Subcutaneous adipose tissue (tissue), 4 donors: Measurements from ENCODE around the gene POLE4. TPM values are rescaled to one million over a fixed set of nuclear protein-coding genes. Genes with fewer than 3 reads are reported as not detected.

Experiments used
- total RNA-seq, 4 donors: library from RNA; depleted of rRNA; stranded (reverse); fragments of >200 nt; gene quantifications; one replicate each; pipeline ENCODE4 v1.1.0, GENCODE V29; 2016
- TF ChIP-seq, protein P1 (sequence below): fragments of 450-650 bp; IDR thresholded peaks from one replicate; pipeline ENCODE4 v1.5.1; 2016; ENCODE audit warnings: low read depth, mild to moderate bottlenecking, control low read depth, antibody characterized with exemption, moderate library complexity

POLE4 gene
- 10 to 100 TPM; 22.4 to 45.5 (median 32.6) TPM for total RNA-seq

- TF ChIP-seq, protein P1, sequence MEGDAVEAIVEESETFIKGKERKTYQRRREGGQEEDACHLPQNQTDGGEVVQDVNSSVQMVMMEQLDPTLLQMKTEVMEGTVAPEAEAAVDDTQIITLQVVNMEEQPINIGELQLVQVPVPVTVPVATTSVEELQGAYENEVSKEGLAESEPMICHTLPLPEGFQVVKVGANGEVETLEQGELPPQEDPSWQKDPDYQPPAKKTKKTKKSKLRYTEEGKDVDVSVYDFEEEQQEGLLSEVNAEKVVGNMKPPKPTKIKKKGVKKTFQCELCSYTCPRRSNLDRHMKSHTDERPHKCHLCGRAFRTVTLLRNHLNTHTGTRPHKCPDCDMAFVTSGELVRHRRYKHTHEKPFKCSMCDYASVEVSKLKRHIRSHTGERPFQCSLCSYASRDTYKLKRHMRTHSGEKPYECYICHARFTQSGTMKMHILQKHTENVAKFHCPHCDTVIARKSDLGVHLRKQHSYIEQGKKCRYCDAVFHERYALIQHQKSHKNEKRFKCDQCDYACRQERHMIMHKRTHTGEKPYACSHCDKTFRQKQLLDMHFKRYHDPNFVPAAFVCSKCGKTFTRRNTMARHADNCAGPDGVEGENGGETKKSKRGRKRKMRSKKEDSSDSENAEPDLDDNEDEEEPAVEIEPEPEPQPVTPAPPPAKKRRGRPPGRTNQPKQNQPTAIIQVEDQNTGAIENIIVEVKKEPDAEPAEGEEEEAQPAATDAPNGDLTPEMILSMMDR: no peak
These were observed at the start of gene POLE4 for GRCh38 chr2:74958274-74959105. Gene POLE4 (plus strand): TSS chr2:74958643. CDS start chr2:74958680, 37 bp downstream.

DNA sequence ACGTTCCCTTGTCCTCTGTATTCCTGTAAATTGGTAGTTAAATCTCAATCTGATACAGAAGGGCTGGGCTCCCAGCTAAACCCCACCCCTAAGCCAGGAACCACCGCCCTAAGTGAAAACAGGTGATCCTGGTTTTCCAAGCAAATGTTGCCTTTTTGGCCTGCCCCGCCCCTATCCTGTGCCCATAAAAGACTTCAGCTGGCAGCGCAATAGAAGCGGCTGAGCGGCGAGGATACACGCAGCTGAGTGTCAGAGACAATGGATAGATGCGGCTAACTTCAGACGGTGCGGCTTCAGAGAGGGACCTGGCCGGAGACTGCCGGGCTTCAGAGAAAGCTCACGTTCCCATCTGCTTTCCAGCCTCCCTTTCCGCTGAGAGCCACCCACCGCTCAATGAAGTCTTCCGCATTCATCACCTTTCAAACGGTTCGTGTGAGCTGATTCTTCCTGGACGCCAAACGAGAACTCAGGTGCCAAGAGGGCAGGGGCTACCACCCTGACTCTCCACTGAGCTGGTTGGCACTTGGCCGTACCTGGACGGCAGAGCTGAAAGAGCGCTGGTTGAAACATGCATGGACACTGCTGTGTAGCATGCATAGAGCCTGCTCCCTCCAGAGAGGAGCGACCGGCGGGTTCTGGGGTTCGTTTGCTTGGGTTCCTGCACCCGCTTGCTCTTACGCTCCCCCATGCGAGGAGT is 49.5 kb upstream of the POLE4 start:
- TF ChIP-seq, protein P1: no peak

GRCh38 chr2:74910245-74910644 is 48.2 kb upstream of the POLE4 start:
- TF ChIP-seq, protein P1: no peak

GRCh38 chr2:74911061-74911460 is 47.4 kb upstream of the POLE4 start:
- TF ChIP-seq, protein P1: no peak

GRCh38 chr2:74915743-74916142 is 42.7 kb upstream of the POLE4 start:
- TF ChIP-seq, protein P1: no peak

GRCh38 chr2:74916394-74916793 is 42.0 kb upstream of the POLE4 start:
- TF ChIP-seq, protein P1: no peak

DNA sequence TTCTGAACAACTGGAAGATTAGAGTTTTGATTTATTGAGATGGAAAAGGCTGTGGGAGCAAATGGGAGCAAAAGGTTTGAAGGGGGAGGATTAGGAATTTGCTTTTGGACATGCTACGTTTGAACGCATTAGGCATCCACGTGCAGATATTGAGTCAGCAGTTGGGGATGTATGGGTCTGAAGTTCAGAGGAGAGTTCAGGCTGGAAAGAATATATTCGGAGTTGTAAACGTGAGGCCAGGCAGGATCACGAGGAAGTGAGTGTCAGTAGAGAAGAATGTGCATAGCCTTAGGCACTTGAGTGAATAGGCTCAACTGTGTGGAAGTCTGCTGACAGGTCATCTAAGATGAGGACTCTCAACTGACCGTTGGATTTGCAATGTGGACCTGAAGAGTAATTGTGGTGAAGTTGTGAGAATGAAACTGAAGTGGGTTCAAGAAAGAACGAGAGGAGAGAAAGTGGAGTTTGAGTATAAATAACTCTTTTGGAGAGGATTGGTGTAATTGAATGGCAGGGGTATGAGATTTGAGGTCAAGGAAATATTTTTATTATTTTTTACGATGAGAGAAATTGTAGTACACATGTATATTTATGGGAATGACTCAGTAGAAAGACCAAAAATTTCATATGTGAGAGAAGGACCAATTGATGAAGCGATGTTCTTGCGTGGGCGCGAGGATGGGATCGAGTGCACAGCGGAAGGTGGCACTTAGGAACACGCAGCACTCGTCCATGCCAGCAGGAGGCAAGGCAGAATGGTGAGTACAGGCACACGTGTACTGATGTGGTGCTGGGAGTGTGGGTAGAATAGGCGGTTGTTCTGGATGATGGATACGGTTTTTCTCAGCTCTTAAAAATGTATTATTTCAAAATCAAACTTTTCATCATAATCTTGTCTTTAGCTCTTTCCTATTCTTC is 40.5 kb upstream of the POLE4 start:
- TF ChIP-seq, protein P1: no peak
